ENCODE results near the gene SHISA6.

DNA sequence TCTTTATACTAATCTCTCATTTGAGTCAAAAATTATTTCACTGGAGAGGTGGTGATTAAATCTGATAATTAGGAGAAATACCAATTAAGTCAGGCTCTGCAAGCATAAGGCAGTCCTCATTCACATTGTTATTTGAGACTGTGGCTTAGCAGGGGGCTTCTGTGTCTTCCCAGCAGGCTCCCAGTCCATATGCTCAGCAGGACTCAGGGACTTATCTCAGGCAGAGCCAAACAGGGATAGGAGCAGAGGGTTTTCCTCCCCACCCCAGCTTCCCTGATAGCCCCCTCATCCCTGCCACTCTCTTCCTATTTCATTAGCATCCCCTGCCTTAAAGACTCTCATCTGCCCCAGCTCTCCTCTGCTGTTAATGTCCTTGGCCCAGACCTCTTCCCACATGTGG, 252.9 kb downstream of the SHISA6 start:
- TF ChIP-seq, protein P1, sequence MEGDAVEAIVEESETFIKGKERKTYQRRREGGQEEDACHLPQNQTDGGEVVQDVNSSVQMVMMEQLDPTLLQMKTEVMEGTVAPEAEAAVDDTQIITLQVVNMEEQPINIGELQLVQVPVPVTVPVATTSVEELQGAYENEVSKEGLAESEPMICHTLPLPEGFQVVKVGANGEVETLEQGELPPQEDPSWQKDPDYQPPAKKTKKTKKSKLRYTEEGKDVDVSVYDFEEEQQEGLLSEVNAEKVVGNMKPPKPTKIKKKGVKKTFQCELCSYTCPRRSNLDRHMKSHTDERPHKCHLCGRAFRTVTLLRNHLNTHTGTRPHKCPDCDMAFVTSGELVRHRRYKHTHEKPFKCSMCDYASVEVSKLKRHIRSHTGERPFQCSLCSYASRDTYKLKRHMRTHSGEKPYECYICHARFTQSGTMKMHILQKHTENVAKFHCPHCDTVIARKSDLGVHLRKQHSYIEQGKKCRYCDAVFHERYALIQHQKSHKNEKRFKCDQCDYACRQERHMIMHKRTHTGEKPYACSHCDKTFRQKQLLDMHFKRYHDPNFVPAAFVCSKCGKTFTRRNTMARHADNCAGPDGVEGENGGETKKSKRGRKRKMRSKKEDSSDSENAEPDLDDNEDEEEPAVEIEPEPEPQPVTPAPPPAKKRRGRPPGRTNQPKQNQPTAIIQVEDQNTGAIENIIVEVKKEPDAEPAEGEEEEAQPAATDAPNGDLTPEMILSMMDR (IDR thresholded peaks at IDR 0.05) = no peak
- TF ChIP-seq EZH2 (IDR thresholded peaks at IDR 0.05; ENCODE audit: borderline replicate concordance, insufficient read depth, low read depth, low read length, poor library complexity, severe bottlenecking) = no peak

All from B cell (primary cell).